Stimulated activated CD4-positive, alpha-beta T cell treated with anti-CD3 and anti-CD28 coated beads, TNF-alpha, amount 100 ng/mL, for 48 hours (primary cell): ENCODE data around the gene NRROS.

Experiments
- DNase-seq, 3 donors: peaks; one replicate each; pipeline ENCODE4 v3.0.0-alpha.2; 2020; ENCODE audit warnings: low read depth in 3 of 3

Gene NRROS

GRCh38 chr3:196650740-196651311 is 11.3 kb downstream of the NRROS start:
- DNase-seq, result no peak

- DNase-seq, result no peak
Observed at GRCh38 chr3:196651819-196652218, 12.3 kb downstream of the NRROS start.

- no peak for DNase-seq
Observed at GRCh38 chr3:196652961-196653795, 13.7 kb downstream of the NRROS start.

- DNase-seq, result no peak
Observed at GRCh38 chr3:196654006-196654734, 14.7 kb downstream of the NRROS start.

- DNase-seq, result no peak
Observed at GRCh38 chr3:196654735-196655090, 15.2 kb downstream of the NRROS start.

- no peak for DNase-seq
Observed at GRCh38 chr3:196655496-196655895, 16.0 kb downstream of the NRROS start.

- no peak for DNase-seq
Observed at GRCh38 chr3:196656213-196656612, 16.7 kb downstream of the NRROS start.

GRCh38 chr3:196659901-196660351 is 20.4 kb downstream of the NRROS start:
- no peak for DNase-seq

GRCh38 chr3:196660381-196661166 is 21.1 kb downstream of the NRROS start:
- DNase-seq, result no peak

- DNase-seq, result no peak
Observed at GRCh38 chr3:196661400-196661799, 21.9 kb downstream of the NRROS start.

GRCh38 chr3:196662033-196662432 is 22.5 kb downstream of the NRROS start:
- DNase-seq, result no peak

- DNase-seq, result no peak
Observed at GRCh38 chr3:196662711-196663571, 23.4 kb downstream of the NRROS start.

- no peak for DNase-seq
Observed at GRCh38 chr3:196666001-196666867, 26.7 kb downstream of the NRROS start.

GRCh38 chr3:196667056-196667825 is 27.7 kb downstream of the NRROS start:
- DNase-seq, result no peak

GRCh38 chr3:196670339-196670738 is 30.8 kb downstream of the NRROS start:
- DNase-seq, result no peak

GRCh38 chr3:196673632-196674031 is 34.1 kb downstream of the NRROS start:
- DNase-seq, result no peak

GRCh38 chr3:196677353-196677752 is 37.9 kb downstream of the NRROS start:
- no peak for DNase-seq

- no peak for DNase-seq
Observed at GRCh38 chr3:196677931-196678330, 38.4 kb downstream of the NRROS start.
